Astrocyte of the spinal cord (primary cell): Measurements from ENCODE around the gene VPS35L.

Experiments used
- DNase-seq: peaks from one replicate; pipeline ENCODE4 v3.0.0; 2011; ENCODE audit warnings: low read depth, low spot score
- H3K4me3 ChIP-seq: 2 replicates; pipeline ENCODE4 v1.5.1; 2011; ENCODE audit warnings: low read depth, mild to moderate bottlenecking, low read length, moderate library complexity
- in situ Hi-C: cut with HindIII; loops from 2 replicates; pipeline ENCODE4 v1.10.0; 2017; ENCODE audit warnings: low sequenced_read_pairs
- TF ChIP-seq, protein P1 (sequence below): IDR thresholded peaks from 2 replicates; pipeline ENCODE4 v1.5.1; 2012; ENCODE audit warnings: low read depth, mild to moderate bottlenecking, low read length, inconsistent platforms

Gene VPS35L

DNA sequence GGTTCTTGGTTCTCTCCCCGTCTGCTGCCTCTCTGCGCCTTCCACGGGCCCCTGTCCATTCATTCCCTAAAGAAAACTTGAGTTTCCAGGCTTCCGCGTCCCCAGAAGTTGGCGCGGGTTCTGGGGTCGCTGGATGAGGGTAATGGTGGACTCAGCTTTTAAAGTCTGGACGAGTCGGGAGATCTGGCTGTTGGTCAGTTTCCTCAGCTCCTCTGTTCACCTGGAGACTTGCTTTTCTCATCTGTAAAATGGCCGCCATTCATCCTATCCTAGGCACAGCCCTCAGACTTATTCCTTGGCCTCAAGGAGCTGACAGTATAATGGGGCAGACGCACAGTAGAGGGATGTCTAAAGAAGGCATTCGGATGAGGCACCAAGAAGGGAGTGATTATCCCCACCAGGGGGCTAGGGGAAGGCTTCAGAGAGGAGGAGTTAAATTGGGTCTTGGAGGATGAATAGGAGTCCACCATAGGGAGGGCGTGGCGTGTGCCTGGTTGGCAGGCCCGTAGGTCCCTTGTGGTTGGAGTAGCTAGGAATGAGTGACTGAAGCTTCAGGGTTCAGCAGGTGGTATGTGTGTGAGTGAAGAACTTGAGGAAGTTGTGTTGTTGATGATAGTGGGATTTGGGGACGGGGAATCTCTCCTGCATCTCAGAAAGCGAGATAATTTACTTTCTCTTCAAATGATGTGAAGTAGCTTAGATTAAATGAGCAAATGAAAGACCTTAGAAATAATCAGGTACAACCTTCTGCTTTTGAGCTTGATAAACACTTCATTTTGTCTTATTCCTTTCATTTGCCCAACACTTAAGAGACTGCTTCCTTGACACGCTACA, 652 bp downstream of the VPS35L start:
- TF ChIP-seq, protein P1, sequence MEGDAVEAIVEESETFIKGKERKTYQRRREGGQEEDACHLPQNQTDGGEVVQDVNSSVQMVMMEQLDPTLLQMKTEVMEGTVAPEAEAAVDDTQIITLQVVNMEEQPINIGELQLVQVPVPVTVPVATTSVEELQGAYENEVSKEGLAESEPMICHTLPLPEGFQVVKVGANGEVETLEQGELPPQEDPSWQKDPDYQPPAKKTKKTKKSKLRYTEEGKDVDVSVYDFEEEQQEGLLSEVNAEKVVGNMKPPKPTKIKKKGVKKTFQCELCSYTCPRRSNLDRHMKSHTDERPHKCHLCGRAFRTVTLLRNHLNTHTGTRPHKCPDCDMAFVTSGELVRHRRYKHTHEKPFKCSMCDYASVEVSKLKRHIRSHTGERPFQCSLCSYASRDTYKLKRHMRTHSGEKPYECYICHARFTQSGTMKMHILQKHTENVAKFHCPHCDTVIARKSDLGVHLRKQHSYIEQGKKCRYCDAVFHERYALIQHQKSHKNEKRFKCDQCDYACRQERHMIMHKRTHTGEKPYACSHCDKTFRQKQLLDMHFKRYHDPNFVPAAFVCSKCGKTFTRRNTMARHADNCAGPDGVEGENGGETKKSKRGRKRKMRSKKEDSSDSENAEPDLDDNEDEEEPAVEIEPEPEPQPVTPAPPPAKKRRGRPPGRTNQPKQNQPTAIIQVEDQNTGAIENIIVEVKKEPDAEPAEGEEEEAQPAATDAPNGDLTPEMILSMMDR, result no peak
- DNase-seq, result peak; percentile 24
- in situ Hi-C loops, result no loop called here
- H3K4me3 ChIP-seq, result peak overlapping the region; percentile 99

DNA sequence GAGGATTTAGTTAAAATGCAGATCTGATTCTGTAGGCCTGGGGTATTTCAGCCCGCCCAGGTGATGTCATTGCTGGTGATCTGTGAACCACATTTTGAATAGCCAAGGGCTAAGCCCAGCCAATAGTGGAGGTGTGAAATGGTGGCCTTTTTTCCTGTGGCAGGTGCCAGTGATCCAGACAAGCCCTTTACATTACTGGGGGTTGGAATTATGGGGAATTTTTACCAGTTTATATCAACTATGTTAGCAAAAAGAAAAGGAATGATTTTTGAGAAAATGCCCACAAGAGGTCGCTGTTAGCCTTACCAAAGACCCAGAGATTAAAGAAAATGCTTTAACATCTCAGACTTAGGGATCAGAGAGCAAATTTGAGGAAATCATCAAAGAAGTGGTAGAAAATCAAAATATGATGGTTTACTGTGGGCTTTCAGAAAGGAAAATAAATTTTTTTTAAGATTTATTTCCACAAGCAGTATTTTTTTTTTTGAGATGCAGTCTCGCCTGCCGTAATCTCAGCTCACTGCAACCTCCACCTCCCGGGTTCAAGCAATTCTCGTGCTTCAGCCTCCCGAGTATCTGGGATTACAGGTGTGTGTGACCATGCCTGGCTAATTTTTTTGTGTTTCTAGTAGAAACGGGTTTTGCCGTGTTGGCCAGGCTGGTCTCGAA, 3.9 kb downstream of the VPS35L start:
- TF ChIP-seq, protein P1, result peak; percentile 52
- in situ Hi-C loops, result no loop called here

DNA sequence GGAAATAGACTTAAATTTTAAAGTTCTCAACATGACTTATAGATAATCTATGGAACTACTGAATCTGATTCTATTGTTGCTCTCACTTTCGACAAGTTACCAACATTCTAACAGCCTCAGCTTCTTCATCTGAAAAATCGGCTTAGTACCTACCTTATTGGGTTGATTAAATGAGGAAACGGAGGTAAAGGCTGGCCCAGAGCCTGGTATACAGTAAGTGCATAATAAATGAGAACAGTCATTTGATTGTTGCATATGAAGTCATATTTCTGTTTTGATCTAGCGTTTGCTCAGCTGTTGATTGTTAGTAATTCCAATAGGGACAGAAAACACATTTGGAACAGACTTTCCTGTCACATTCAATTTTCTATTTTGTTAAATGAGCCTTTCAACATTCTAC, 4.6 kb downstream of the VPS35L start:
- TF ChIP-seq, protein P1, result no peak
- in situ Hi-C loops, result no loop called here
- H3K4me3 ChIP-seq, result no peak overlapping the region
- DNase-seq, result no peak

More for the DNA sequence above, 3.9 kb downstream of the VPS35L start:
- H3K4me3 ChIP-seq, result no peak overlapping the region
- DNase-seq, result peak; percentile 72

DNA sequence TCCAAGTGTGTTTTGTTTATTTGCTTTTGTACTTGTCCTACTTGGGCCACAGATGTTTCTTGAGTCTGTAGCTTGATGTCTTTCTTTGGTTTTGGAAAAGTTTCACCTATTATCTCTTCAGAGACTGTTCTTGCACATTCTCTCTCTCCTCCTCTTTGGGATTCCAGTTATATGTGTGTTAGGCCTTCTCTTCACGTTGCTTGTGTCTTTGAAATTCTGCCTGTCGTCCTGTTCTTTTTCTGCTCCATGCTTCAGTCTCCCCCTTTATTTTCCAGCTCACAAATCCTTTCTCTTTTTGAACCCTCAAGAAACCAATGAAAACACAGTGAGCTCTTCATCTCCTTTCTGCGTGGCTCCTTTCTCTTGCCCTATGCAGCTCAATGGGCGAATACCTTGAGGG, 7.9 kb downstream of the VPS35L start:
- in situ Hi-C loops, result no loop called here
- TF ChIP-seq, protein P1, result no peak

DNA sequence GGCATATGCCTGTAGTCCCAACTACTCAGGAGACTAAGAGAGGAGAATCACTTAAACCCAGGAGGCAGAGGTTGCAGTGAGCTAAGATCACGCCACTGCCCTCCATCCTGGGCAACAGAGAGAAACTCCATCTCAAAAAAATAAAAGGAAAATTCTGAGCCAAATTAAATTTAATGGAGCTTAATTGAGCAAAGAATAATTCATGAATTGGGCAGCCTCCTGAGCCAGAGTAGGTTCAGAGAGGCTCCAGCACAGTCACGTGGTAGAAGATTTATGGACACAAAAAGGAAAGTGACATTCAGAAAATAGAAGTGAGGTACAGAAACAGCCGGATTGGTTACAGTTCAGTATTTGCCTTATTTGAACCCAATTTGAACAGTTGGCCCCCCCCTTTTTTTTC, 10.9 kb downstream of the VPS35L start:
- TF ChIP-seq, protein P1, result no peak
- in situ Hi-C loops, result no loop called here
- H3K4me3 ChIP-seq, result no peak overlapping the region
- no peak for DNase-seq

More for the DNA sequence above, 7.9 kb downstream of the VPS35L start:
- no peak overlapping the region for H3K4me3 ChIP-seq
- DNase-seq, result no peak

DNA sequence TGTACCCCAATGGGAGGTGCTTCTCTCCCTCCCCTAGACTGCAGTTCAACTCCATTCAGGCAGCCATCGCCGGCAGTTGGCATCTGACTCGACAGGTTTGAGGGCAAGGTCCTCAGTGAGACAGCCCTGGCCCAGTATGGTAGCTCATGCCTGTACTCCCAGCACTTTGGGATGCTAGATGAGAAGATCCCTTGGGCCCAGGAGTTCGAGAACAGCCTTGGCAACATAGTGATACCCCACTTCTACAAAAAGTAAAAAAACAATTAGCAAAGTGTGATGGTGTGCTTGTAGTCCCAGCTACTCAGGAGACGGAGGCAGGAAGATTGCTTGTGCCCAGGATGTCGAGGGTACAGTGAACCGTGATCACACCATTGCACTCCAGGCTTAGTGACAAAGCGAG, 12.1 kb downstream of the VPS35L start:
- TF ChIP-seq, protein P1, result no peak
- no peak for DNase-seq
- in situ Hi-C loops, result no loop called here
- no peak overlapping the region for H3K4me3 ChIP-seq
